ENCODE data around the gene ERFL. TPM values are rescaled to one million over a fixed set of nuclear protein-coding genes. Genes with fewer than 3 reads are reported as not detected.
"Not testable (repeated sequence)": the region's sequence is repeated elsewhere in the genome, so short reads cannot be mapped to it uniquely, and the experiment has no call there.

Gene ERFL
- total and polyA plus RNA-seq, 5 donors, result 0.02 to 0.20 TPM; not detected in 3

DNA sequence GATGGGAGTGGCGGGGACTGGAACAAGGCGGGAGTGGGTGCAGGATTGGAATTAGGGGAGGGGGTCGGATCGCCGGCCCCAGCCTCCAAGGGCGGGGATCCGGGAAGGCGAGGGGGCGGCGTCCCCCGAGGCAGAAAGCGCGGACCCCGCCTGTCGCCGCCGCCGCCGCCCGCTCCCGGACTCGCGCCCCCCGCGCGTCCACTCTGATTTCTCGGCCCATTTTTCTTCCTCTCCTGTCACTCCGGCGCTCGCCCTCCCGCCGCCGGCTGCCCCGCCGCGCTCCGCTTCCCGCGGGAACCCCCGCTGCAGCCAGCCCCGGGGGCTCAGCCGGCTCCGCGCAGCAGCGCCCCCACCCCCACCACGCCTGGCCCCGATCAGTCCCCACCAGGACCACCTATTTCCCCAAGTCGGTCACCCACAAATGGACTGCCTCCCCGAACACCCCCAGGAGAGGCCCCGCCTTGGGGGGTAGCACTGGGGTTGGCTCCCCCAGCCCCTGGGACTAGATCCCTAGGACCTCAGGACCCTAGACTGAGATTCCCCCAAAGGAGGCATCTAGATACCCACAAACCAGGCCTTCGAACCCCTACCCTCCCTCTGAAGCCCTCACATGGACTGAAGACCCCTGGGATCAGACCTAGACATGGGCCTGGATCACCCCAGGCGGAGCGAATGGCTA lies 12.6 kb upstream of the ERFL start:
- Histone ChIP-seq H3K9me3 (ENCODE audit: control insufficient read depth, low read length) (no peaks in the 10 kb centered on the region), H3K4me3 (ENCODE audit: low read length) (peak overlapping the region; percentile 82), H3K4me1 (ENCODE audit: control insufficient read depth, insufficient read depth, low read length) (no peaks in the 10 kb centered on the region), H3K27ac (ENCODE audit: low read length) (no peak overlapping the region), H3K27me3 (ENCODE audit: control insufficient read depth, insufficient read depth) (no peaks in the 10 kb centered on the region)
- WGBS, result 9% methylated on average over 53 of the region's 53 CpGs
- intact Hi-C loops (cut with DNase I), result no loop called here
- DNase-seq (peak in 1 of 3 donors; percentile 20), ATAC-seq (no peak)

DNA sequence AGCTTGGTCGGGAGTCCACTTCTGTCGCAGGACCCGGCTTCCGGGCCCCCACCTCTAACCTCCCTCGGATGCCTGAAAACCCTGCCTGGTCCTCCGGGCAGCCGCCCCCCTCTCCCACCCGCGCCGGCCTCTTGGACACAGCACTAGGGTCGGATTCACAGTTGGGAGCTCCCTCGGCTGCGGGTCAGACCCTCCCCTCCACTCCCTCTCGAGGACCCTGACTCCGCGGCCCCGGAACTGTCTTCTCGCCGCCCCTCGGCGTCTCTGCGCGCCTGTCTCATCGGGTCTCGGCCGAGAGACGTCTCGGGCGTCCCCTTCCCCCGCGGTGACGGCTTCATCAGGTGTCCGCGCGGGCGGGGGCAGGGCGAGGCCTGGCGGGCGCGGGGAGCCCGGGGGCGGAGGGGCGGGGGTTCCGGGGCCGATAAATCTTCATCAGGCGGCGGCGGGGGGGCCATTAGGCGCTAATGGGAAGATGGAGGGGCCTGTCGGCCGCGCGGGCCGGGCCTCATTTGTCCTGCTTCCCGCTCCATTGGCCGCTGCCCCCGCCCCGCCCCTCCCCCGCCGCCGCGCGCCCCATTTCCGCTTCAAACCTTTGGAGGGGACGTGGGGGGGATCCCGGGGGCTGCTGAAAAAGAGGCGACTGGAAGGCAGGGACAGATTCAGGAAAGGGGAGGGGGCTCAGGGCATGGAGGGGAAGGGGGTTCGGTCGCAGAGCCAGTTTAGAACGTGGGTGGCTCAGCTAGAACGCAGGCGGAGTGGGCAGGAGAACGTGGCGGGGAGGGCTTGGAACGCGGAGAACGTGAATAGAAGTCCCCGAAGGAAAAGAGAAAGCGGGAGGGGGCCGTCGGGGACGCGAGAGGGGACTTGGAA lies 11.8 kb upstream of the ERFL start:
- DNase-seq (peak in 1 of 3 donors; percentile 65), ATAC-seq (no peak)
- Histone ChIP-seq H3K4me1 (ENCODE audit: control insufficient read depth, insufficient read depth, low read length) (no peaks in the 10 kb centered on the region), H3K27ac (ENCODE audit: low read length) (no peak overlapping the region), H3K27me3 (ENCODE audit: control insufficient read depth, insufficient read depth) (no peaks in the 10 kb centered on the region), H3K4me3 (ENCODE audit: low read length) (peak overlapping the region; percentile 82), H3K9me3 (ENCODE audit: control insufficient read depth, low read length) (no peaks in the 10 kb centered on the region)
- 1% methylated on average over 83 of the region's 83 CpGs for WGBS
- intact Hi-C loops (cut with DNase I), result loop anchor here in 2 of 4 donors (5.0 to 10.0 kb wide), 2 partner anchors 55 to 68 kb away; partner anchors contain the start of gene ARHGEF1 (in 1 of the 2)

DNA sequence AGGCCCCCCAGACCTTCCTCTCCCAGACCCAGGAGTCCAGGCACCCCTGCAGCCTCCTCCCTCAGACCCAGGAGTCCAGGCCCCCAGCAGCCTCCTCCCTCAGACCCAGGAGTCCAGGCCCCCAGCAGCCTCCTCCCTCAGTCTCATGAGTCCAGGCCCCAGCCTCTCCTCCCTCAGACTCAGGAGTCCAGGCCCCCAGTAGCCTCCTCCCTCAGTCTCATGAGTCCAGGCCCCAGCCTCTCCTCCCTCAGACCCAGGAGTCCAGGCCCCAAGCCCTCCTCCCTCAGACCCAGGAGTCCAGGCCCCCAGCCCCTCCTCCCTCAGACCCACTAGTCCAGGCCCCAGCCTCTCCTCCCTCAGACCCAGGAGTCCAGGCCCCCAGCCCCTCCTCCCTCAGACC lies 11.0 kb upstream of the ERFL start:
- H3K27me3 ChIP-seq (ENCODE audit: control insufficient read depth, insufficient read depth); H3K4me3 ChIP-seq (ENCODE audit: low read length); H3K9me3 ChIP-seq (ENCODE audit: control insufficient read depth, low read length); ATAC-seq; H3K4me1 ChIP-seq (ENCODE audit: control insufficient read depth, insufficient read depth, low read length); H3K27ac ChIP-seq (ENCODE audit: low read length): not testable (repeated sequence)
- intact Hi-C loops (cut with DNase I), result loop anchor here in 2 of 4 donors (5.0 to 10.0 kb wide), 2 partner anchors 54 to 67 kb away; partner anchors contain the start of gene ARHGEF1 (in 1 of the 2)
- DNase-seq, result peak in 1 of 3 donors; percentile 6

- 43% methylated on average over 22 of the region's 22 CpGs for WGBS
- DNase-seq (peak in 1 of 3 donors; percentile 21), ATAC-seq (no peak)
- intact Hi-C loops (cut with DNase I), result loop anchor here in 2 of 4 donors (5.0 to 10.0 kb wide), 2 partner anchors 53 to 65 kb away; partner anchors contain the start of gene ARHGEF1 (in 1 of the 2)
- Histone ChIP-seq H3K27me3 (ENCODE audit: control insufficient read depth, insufficient read depth) (no peaks in the 10 kb centered on the region), H3K4me3 (ENCODE audit: low read length) (no peak overlapping the region), H3K27ac (ENCODE audit: low read length) (no peak overlapping the region), H3K9me3 (ENCODE audit: control insufficient read depth, low read length) (no peaks in the 10 kb centered on the region), H3K4me1 (ENCODE audit: control insufficient read depth, insufficient read depth, low read length) (no peaks in the 10 kb centered on the region)
Observed at GRCh38 chr19:41937525-41938468, 9.5 kb upstream of the ERFL start.

- Histone ChIP-seq H3K4me3 (ENCODE audit: low read length) (no peak overlapping the region), H3K27me3 (ENCODE audit: control insufficient read depth, insufficient read depth) (no peaks in the 10 kb centered on the region), H3K27ac (ENCODE audit: low read length) (no peak overlapping the region), H3K4me1 (ENCODE audit: control insufficient read depth, insufficient read depth, low read length) (no peaks in the 10 kb centered on the region), H3K9me3 (ENCODE audit: control insufficient read depth, low read length) (no peaks in the 10 kb centered on the region)
- intact Hi-C loops (cut with DNase I), result loop anchor here in 2 of 4 donors (5.0 to 10.0 kb wide), 2 partner anchors 52 to 65 kb away; partner anchors contain the start of gene ARHGEF1 (in 1 of the 2)
- peak in 1 of 3 donors; percentile 23 for DNase-seq
- ATAC-seq, result no peak
- WGBS, result 60% methylated on average over 15 of the region's 15 CpGs
Observed at GRCh38 chr19:41936961-41937360, 8.7 kb upstream of the ERFL start.

DNA sequence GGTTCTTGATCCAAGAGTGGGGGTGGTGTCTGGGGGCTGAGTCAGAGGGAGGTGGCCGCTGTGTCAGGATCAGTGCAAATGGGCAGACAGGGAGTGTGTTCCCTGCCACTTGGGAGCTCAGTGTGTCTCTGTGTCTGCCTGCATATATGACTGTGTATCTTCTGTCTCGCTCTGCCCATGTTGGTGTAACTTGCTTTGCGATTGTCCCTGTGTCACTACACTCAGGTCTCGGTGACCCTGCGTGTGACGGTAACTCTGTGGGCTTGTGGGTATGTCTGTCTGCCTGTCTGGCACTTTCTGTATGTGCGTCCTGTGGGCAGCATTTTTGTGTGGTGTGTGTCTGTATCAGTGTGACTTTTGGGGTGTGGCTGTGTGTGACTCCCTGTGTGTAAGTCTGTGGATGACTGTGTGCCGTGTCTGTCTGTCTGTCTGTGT lies 8.2 kb upstream of the ERFL start:
- DNase-seq (peak in 1 of 3 donors; percentile 8), ATAC-seq (no peak)
- Histone ChIP-seq H3K27me3 (ENCODE audit: control insufficient read depth, insufficient read depth) (no peaks in the 10 kb centered on the region), H3K9me3 (ENCODE audit: control insufficient read depth, low read length) (no peaks in the 10 kb centered on the region), H3K27ac (ENCODE audit: low read length) (no peak overlapping the region), H3K4me3 (ENCODE audit: low read length) (no peak overlapping the region), H3K4me1 (ENCODE audit: control insufficient read depth, insufficient read depth, low read length) (no peaks in the 10 kb centered on the region)
- intact Hi-C loops (cut with DNase I), result loop anchor here in 2 of 4 donors (5.0 to 10.0 kb wide), 2 partner anchors 52 to 64 kb away; partner anchors contain the start of gene ARHGEF1 (in 1 of the 2)
- WGBS, result 68% methylated on average over 8 of the region's 8 CpGs

- ATAC-seq, result no peak
- H3K27ac ChIP-seq (ENCODE audit: low read length), result no peak overlapping the region
- intact Hi-C loops (cut with DNase I), result loop anchor here in 2 of 4 donors (5.0 to 10.0 kb wide), 2 partner anchors 51 to 64 kb away; partner anchors contain the start of gene ARHGEF1 (in 1 of the 2)
- WGBS, result 17% methylated on average over 26 of the region's 26 CpGs
- no peak overlapping the region for H3K4me3 ChIP-seq (ENCODE audit: low read length)
- no peaks in the 10 kb centered on the region for H3K9me3 ChIP-seq (ENCODE audit: control insufficient read depth, low read length)
- no peaks in the 10 kb centered on the region for H3K27me3 ChIP-seq (ENCODE audit: control insufficient read depth, insufficient read depth)
- H3K4me1 ChIP-seq (ENCODE audit: control insufficient read depth, insufficient read depth, low read length), result no peaks in the 10 kb centered on the region
- DNase-seq, result peak in 1 of 3 donors; percentile 30
Observed at GRCh38 chr19:41935760-41936415, 7.6 kb upstream of the ERFL start.

- intact Hi-C loops (cut with DNase I), result loop anchor here in 2 of 4 donors (5.0 to 10.0 kb wide), 2 partner anchors 50 to 63 kb away; partner anchors contain the start of gene ARHGEF1 (in 1 of the 2)
- Histone ChIP-seq H3K4me3 (ENCODE audit: low read length) (no peak overlapping the region), H3K27ac (ENCODE audit: low read length) (no peak overlapping the region), H3K9me3 (ENCODE audit: control insufficient read depth, low read length) (no peaks in the 10 kb centered on the region), H3K4me1 (ENCODE audit: control insufficient read depth, insufficient read depth, low read length) (no peaks in the 10 kb centered on the region), H3K27me3 (ENCODE audit: control insufficient read depth, insufficient read depth) (no peaks in the 10 kb centered on the region)
- DNase-seq (peak; percentile 59 to 81 (median 78)), ATAC-seq (peak; percentile 57 to 63)
- 21% methylated on average over 7 of the region's 7 CpGs for WGBS
Observed at GRCh38 chr19:41934849-41935374, 6.7 kb upstream of the ERFL start.

- intact Hi-C loops (cut with DNase I), result loop anchor here in 1 of 4 donors (10.0 kb wide), 1 partner anchor 49 kb away; the partner anchor contains the start of gene ARHGEF1
- 62% methylated on average over 7 of the region's 7 CpGs for WGBS
Observed at GRCh38 chr19:41933693-41934426, 5.6 kb upstream of the ERFL start.

More at GRCh38 chr19:41933693-41934426, 5.6 kb upstream of the ERFL start:
- Histone ChIP-seq H3K27ac (ENCODE audit: low read length) (no peak overlapping the region), H3K9me3 (ENCODE audit: control insufficient read depth, low read length) (no peaks in the 10 kb centered on the region), H3K4me3 (ENCODE audit: low read length) (no peak overlapping the region), H3K4me1 (ENCODE audit: control insufficient read depth, insufficient read depth, low read length) (peaks cover 2% of the 10 kb centered on the region), H3K27me3 (ENCODE audit: control insufficient read depth, insufficient read depth) (no peaks in the 10 kb centered on the region)
- ATAC-seq, result no peak
- DNase-seq, result peak in 1 of 3 donors; percentile 18
